ENCODE measurements around the gene SH2B2.

Gene SH2B2

DNA sequence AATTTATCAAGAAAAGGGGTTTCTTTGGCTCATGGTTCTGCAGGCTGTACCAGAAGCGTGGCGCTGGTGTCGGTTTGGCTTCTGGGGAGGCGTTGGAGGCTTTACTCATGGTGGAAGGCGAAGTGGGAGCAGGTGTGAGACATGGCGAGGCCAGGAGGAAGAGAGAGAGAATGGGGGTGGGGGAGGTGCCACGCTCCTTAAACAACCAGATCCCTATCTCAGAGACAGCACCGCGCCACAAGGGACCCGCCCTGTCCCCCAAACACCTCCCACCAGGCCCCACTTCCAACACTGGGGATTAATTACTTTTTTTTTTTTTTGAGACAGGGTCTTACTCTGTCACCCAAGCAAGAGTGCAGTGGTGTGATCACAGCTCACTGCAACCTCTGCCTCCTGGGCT, 18.0 kb upstream of the SH2B2 start:
- no peak for DNase-seq

DNA sequence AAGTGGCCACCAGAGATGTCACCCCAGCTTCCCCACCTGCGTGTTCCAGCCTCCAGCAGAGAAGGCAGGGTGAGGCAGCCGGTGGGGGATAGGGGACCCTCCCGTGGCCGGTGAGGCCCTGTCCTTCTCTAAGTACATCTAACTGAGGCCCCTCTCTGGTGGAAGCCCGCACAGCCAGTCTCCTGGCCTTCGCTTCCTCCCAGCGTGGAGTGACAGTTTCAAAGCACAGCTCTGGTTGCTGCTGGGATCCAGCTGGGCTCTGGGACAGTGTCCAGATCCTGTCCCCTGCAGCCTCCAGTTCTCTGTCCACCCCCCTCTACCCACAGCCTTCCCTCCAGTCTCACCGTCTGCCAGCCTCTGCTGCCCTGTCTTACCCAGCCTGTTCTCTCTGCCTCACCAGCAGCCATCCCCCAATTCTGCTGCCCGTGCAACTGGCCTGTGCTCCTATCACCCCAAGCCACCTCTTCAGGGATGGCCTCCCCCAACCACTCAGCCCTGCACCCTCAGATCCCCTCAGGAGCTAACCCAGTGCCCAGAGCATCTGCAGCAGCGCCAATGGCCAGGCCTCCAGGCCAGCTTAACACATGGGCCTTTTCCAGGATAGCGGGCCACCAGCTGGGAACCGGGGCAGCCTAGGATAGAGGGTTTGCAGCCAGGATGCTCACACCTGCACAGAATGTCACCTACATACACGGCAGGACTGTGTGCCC, 16.3 kb upstream of the SH2B2 start:
- DNase-seq = no peak

DNA sequence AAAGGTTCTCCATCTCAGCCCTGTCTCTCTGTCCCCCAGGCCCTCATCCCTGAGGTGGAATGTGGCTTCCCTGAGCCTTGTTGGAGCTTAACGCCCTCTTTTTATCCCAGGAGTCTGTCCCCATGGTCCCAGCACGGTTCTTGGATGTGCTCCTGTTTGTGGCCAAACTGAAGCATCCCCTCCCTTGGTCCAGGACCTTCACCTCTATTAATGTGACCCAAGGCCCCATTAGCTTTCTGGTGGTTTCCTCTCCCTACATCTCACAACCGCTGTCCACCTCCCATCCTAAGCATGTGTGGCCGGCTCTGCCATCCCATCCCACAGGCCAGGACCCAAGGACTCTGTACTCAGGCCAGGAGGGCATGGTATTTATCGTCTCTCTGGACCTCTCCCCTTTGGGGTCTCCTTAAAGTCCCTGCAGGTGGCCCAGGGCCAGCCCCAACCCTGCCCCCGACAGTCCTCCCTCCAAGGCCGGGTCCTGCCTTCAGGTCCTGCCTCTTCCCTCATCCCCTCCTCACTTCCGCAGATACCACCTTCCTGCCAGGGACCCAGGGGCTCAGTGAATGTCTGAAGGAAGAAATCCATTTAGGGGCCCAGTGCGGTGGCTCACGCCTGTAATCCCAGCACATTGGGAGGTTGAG, 15.4 kb upstream of the SH2B2 start:
- no peak for DNase-seq

DNA sequence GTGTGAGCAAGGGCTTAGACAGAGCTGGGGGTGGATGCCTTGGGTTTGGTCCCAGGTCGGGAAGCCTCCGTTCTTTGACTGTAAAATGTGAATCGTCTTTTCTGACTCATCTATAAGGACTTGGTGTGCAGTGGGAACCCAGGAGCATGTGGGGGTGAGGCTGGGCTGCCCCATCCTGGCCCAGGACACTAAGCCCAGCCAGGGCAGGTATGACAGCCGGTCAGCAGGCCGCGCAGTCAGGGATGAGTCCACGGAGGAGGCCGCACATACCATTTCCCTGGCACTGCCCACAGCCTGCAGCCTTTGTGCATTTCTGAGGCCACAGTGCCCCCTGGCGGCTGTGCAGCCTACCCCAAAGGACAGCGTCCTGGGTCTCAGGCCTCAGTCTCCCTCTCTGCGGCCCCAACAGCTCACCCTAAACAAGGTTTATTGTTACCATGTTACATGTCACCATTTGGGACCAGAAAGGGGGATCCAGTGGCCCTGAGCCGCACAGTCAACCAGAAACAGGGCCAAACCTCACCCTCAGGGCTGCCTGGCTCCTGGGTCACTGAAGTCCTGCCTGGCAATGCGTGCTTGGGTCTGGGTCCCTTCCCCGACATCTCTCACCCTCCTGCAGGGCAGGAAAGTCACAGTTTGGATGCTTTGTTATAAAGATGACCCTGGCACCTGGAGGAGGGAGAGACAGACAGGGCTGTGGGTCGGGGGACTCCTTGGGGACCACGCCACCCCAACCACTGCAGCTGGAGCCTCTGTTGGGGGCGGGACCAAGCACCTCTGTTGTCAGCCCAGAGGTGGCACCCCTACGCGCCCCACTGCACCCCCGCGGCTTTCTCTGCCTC, 14.4 kb upstream of the SH2B2 start:
- peak; percentile 69 to 72 for DNase-seq

DNA sequence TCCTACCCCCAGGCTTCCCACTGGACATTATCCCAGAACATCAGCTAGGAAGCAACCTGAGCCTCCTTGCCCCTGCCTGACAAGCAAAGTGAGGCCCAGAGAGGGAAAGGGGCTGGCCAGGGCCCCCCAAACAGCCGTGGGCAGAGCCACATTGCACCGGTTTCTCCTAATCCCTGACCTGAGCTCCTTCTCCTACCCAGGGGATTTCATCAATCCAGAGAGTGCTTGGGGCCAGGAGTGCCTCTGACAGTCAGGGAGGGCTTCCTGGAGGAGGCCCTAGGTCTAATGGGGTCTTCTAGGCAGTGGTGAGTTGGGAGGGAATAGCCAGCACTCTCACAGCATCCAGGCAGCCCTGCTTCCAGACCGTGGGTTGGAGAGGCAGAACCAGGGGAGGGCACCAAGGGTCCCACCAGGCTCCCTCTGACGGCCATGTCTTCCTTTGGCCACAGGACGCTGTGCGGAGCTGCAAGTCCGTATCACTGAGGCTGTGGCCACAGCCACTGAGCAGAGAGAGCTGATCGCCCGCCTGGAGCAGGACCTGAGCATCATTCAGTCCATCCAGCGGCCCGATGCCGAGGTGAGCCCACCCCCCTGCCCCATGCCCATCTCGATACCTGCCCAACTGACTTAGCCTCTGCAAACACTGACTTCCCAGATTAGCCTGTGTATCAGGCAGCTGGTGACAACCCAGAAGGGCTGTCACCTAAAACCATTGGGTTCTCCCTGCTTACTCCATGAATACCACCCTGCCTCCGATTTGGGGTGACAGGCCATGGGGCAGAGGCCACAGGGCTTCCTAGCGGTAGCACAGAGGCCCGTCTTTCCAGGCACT, 13.5 kb upstream of the SH2B2 start:
- no peak for DNase-seq

DNA sequence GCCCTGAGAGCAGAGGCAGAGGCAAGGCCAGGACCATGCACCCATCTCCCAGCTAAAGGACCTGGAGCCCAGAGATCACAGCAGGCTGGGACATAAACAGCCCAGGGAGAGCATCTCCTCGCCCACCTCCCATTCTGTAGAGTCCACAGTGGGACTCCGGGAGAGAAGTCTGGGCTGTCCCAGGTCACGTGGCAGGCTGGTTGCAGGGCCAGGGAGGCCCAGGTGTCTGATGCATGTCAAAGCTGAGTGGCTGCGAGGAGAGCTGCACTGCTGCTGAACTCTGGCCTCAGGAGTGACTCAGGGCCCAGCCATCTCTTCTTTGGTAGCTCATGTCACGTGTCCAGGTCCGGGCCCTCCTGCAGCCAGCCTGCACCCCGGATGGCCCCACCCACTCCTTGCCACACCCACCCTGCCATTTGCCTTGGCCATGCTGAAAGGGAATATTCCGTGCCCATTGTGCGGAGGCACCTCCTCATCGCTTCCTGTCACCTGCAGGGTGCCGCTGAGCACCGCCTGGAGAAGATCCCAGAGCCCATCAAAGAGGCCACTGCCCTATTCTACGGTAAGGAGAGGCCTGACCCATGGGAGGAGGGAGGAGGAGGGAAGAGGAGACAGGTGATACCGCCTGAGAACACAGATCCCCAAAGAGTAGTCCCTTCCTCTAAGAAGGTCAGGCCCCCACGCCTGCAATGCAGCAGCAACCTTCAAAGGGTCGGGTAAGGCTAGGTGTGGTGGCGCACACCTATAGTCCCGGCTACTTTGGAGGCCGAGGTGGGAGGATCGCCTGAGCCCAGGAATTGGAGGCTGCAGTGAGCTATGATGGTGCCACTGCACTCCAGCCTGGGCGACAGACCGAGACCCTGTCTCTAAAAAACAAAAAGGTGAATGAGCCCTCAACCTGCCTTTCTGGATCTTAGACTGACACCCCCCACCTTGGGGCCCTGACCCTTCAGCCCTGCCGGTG, 12.6 kb upstream of the SH2B2 start:
- DNase-seq = no peak

DNA sequence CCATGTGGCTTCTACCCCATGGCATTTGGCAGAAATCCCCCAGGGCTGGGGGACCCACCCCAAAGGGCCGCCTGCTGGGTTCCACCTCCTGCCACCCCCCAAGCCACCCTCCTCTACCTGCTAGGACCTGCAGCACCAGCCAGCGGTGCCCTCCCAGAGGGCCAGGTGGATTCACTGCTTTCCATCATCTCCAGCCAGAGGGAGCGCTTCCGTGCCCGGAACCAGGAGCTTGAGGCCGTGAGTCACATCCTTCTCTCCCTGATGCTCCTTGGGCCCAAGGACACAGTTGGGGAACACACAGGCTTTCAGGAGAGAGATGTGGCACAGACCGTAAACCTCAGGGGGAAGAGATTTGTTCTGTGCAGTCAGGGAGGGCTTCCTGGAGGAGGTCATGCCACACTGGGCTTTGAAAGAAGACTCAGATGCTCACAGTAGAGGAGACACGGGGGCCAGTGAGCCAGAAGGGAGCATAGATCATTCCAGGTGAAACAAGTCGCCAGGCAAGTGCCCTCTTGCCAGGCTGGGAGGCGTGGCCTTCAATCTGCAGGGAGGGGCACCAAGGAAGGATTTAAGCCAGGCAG, 11.5 kb upstream of the SH2B2 start:
- DNase-seq = no peak

DNA sequence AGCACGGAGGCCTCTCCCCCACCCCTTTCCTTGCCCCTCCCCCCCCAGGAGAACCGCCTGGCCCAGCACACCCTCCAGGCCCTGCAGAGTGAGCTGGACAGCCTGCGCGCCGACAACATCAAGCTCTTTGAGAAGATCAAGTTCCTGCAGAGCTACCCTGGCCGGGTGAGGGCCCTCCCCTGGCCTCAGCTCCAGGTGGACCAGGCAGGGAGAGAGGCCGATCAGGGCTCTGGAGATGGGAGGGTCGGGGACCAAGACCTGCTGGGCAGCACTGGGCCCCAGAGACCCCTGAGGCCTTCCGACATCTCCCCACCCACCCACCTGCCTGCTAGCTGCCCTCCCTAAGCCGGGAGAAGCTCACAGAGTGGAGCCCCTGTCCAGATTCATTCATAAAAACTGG, 8.8 kb upstream of the SH2B2 start:
- DNase-seq = no peak

DNA sequence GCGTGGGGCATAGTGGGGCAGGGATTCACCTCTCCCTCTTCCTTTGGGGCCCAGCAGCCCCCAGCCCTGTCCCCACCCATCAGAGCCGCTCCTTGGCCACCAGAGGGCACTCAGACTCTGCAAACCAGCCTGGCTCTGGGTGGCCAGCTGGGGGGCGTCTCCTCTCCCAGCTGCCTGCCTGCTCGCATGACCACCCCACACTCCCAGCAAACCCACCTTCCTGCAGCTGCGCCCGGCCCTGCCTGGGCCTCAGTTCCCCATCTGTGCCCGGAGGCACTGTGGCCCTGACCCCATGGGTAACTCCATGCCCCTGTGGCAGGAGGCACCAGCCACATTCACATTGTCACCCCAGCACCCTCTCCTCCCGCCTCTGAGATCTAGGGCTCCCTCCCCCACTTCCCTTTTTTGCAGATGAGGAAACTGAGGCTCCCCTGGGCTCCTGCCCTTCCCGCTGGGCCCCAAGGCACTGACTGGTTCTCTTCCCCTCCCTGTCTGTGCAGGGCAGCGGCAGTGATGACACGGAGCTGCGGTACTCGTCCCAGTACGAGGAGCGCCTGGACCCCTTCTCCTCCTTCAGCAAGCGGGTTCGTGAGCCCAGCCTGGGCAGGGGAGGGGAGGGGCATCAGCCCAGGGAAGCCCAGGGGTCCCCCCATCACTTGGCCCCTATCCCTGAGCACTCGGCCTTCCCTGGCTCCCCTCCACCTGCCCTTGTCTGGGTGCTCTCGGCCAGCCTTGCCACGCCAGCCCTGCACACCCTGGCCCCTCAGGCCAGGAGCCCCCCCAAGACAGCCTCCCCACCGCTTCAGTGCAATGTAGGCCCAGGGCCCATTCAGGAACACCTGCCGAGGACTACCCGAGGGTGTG, 6.9 kb upstream of the SH2B2 start:
- peak; percentile 44 to 48 for DNase-seq

DNA sequence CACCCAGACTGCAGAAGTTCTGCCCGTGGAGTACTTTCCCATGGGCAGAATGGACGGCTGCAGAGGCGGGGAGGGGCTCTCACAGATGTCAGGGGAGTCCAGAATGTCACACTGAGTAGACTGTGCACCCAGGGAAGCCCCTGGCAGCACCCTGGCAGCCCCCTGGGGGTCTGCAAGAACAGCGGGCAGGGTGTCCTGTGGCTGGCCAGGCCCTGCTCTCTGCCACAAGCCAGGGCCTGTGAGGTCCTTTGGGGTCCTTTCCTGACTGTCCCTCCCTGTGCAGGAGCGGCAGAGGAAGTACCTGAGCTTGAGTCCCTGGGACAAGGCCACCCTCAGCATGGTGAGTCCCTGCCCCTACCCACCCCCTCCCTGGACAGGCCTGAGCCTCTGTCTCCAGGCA, 6.1 kb upstream of the SH2B2 start:
- DNase-seq = no peak

DNA sequence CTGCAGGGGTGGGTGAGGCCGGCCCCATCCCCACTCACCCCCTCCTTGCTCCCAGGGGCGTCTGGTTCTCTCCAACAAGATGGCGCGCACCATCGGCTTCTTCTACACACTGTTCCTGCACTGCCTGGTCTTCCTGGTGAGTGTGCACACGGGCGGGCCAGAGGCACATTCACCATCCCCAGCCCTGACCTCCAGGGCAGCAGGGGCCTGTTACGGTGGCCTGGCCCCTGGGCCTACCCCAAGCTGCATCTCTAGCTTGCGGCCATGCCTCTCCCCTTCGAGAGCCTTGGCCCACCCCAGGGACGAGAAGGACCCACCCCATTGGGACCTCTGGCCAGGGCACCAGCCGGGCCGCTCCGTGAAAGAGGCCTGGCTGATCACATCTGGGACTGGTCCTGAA, 4.9 kb upstream of the SH2B2 start:
- no peak for DNase-seq

DNA sequence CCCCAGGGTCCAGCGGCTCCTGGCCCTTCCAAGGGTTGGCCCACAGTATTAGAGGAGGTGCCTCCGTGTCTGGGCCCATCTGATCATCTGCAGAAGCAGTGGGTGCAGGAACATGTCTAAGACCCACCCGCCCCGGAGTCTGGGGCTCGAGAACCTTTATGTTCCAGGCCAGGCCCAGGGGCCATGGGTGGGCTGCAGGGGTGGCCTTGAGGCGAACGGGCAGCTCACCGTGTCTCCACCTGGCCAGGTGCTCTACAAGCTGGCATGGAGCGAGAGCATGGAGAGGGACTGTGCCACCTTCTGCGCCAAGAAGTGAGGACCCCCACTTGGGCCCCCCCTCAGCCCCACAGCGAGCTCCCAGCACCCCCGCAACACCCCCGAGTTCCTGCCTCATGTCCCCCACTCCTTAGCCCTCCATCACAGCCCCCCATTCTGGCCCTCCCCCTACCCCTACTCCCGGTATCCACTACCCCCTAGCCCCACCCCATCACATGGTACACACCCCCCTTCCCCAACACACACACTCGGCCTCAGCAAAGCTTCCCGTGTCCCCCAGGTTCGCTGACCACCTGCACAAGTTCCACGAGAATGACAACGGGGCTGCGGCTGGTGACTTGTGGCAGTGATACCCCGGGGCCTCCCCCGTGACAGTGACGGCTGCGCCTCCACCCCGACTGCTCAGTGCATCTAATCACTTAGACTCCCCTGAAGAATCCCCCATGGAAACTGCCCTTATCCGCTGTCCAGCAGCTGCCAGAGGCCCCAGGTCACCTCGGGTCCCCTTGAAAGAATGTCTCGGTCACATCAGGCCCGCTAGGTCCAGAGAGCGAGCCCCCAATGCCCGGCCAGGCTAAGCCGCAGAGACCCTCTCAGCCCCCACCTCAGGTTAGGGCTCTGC, 4.0 kb upstream of the SH2B2 start:
- DNase-seq = no peak

DNA sequence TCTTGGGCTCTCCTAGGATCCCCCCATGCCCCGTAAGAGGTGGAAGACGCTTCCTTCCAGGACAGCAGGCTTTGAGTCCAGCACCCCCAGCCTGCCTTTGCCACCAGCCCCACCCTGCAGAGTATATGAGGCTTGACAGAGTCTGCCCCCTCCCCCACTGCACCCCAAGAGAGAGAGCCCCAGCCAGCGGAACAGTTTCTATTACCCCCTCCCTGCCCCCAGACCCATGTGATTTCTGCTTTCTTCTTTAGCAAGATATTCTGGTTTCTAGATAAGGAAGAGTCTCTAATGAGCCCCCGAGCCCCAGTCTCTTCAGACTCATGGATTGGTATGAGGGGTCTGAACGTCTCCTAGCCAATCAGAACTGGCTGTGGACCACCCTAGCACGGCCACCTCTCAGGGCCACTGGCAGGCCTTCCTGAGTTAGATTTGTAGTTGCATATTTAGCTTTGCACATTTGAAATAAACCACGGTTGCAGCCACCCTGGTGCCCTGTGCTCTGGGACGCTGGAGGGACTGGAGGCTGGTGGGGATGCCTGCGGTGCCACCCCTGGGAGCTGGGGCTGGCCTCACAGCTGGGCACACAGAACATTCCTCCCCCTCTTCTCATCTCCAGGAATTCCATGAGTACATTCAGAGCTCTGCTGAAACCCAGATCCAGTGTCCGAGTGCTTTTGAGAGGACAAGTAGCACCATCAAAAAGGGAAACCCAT, 3.0 kb upstream of the SH2B2 start:
- no peak for DNase-seq

DNA sequence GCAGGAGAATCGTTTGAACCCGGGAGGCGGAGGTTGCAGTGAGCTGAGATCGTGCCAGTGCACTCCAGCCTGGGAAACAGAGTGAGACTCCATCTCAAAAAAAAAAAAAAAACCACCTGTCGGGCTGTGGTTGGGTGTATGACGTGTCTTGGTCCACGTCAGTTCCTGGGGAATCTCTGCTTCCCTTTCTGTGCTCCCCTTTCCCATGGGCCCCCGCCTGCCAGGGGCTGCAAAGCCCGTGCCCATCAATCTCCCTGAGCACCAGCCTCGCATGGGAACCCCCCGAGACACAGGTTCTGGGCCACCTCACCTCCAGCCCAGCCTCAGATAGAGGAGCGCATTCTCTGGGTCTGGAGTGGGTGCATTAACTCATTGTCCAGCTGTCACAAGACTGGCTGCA, 2.3 kb upstream of the SH2B2 start:
- DNase-seq = no peak

DNA sequence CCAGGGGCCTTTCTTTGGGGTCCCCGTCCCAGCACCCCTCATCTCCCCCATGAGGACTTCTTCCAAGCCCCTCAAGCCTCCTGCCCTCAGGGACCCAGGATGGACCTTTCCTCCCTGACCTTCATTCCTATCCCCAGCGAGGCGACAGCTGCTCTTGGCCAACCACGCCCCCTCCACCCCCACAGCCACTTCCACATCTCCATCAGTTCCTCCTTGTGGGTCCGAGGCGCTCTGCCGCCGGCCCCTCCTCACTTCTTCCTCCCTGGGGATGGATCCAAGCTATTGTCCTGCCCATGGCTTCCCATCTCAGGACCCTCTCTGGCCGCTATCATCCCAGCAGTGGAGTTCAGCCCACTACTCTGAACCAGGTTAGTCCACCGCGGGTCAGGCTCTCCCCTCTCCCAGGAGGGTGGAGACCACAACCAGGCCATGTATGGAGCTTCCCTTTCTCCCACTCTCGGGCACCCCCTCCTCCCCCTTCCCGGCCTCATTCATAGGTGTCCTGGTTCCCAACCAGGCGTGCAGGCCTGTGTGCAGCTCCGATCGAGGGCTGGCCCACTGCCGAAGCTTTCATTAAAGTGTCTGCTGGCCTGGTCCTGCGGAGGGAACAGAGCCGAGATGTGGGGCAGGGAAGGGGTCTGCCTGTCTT, 1.7 kb upstream of the SH2B2 start:
- no peak for DNase-seq

DNA sequence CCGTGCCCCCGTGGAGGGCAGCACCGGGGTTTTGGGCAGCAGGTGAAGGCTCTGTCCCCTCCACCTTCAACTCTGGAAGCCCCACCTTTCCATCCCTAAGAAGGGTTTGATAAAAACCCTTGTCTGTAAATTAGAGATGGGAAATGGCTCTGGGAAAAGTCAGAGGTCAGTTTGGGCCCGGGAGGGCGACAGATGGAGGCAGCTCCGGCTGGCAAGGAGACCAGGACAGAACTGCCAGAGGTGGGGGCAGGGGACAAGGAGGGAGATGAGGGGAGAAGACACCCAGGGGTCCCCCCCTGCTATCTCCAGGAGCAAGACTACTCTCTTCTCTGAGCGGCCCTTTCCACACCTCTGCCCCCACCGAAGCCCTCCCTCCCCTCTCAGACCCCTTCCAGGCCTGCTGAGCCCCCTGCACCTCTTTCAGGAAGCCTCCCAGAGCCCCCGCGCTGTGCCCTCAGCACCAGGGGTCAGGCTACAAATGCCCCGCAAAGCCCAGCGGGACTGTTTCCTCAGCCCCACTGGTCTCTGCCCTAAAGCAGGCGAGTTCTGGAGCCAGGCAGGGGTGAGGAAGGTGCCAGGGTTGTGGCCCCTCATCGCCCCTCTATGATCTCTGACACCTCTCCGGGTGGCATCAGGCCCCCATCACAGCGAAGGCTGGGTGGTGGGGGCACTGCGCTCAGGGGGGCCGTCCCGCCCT, 980 bp upstream of the SH2B2 start:
- no peak for DNase-seq

Measured in activated CD4-positive, alpha-beta T cell treated with anti-CD3 and anti-CD28 coated beads, Interleukin-2, amount 50 U/mL, for 4 hours (primary cell).